ENCODE data around the gene UAP1L1. TPM values are rescaled to one million over a fixed set of nuclear protein-coding genes. Genes with fewer than 3 reads are reported as not detected.

The UAP1L1 gene
- total RNA-seq, 2 experiments from 2014 or later, result 6.7 to 7.7 TPM

DNA sequence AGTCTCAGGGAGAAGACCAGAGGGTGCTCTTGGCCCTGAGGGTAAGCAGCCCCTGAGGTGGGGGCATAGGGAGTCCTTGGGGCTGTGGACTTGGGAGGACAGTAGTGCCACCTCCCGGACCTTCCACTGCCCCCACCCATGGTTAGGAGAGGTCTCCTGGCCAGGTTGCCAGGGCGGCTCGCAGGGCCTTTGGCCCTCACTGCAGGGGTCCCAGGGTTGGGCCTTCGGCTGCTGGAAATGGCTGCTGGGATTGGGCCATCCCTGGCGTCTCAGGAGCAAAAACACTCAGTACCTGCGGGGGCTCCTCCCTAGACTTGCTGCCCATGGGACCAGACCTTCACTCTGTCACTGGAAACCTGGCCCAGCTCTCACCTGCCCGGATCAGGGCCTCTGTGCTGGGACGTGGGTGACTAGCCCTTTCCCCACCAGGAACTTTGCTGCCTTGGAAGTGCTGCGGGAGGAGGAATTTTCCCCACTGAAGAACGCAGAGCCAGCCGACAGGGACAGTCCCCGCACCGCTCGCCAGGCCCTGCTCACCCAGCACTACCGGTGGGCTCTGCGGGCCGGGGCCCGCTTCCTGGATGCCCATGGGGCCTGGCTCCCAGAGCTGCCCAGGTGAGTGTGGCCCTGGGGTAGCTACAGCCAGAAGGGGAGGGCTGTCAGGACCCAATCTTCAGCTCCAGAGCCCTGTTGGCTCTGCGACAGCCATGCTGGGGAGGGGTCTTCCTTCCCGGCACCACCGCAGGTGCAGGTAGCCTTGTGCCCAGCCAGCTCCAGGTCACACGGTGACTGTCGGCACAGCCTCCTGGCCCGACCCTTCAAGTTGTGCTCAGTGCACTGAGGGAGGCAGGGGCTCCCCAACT is 3.2 kb downstream of the UAP1L1 start:
- no peak for DNase-seq
- ChIA-PET CTCF (interaction anchor here (1.2 to 1.5 kb wide), 2 partner anchors 16 to 51 kb away, joined by 3 to 4 read pairs; no protein-coding TSS in a partner anchor), POLR2A (no interaction called here)
- H3K4me1 Mint-ChIP-seq (ENCODE audit: low read depth), result peaks cover 15% of the 10 kb centered on the region
- H3K9me3 Mint-ChIP-seq, result no peaks in the 10 kb centered on the region
- intact Hi-C loops (cut with micrococcal nuclease), result no loop called here
- H3K36me3 Mint-ChIP-seq, result no peaks in the 10 kb centered on the region
- H3K27ac Mint-ChIP-seq, result no peak overlapping the region
- H3K27me3 Mint-ChIP-seq, result no peaks in the 10 kb centered on the region
- H3K4me3 Mint-ChIP-seq, result no peak overlapping the region

DNA sequence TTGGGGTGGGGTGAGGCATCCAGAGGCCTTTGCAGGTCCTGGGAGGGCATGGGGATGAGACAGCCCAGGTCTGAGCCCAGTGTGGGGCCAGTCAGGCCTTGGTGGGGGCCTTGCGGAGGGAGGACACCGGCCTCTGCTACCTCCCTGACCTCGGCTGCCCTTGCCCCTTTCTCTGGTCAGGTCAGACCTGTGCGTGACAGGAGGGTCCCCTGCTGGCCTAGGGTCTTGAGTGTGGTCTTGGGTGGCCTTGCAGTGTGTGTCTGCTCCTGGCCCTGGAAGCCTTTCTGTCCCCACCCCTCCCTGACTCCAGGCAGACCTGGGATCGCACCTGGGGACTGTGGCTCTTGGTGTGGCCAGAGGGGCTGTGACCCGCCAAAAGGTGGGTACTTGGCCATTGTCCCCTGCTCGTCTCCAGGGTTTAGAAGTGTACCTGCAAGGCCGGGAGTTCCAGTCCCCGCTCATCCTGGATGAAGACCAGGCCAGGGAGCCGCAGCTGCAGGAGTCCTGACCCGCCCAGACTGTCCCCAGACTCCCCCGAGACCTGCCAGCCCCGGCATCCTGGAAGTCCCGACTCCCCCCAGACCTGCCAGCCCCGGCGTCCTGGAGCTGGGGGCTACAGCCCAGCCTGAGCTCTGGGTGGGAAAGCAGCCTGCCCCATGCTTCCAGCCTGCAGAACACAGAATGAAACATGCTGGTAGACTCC is 5.1 kb downstream of the UAP1L1 start:
- H3K27me3 Mint-ChIP-seq, result no peaks in the 10 kb centered on the region
- CTCF ChIA-PET, result interaction anchor here (0.8 to 4.8 kb wide), 5 partner anchors 14 to 53 kb away, joined by 3 to 35 read pairs (median 4); partner anchors contain the start of genes ABCA2, FUT7 and NPDC1
- POLR2A ChIA-PET, result interaction anchor here (1.2 kb wide), 1 partner anchor 13 kb away, joined by 4 read pairs; no protein-coding TSS in a partner anchor

GRCh38 chr9:137082925-137083290 is 5.6 kb downstream of the UAP1L1 start:
- Mint-ChIP-seq H3K4me1 (ENCODE audit: low read depth) (peaks cover 24% of the 10 kb centered on the region), H3K27ac (no peak overlapping the region), H3K4me3 (no peak overlapping the region), H3K9me3 (no peaks in the 10 kb centered on the region), H3K36me3 (no peaks in the 10 kb centered on the region), H3K27me3 (no peaks in the 10 kb centered on the region)
- intact Hi-C loops (cut with micrococcal nuclease), result no loop called here
- DNase-seq, result no peak
- ChIA-PET CTCF (interaction anchor here (4.8 to 4.9 kb wide), 2 partner anchors 14 to 53 kb away, joined by 35 to 61 read pairs; partner anchors contain the start of genes ABCA2, FUT7 and SAPCD2), POLR2A (interaction anchor here (1.2 kb wide), 1 partner anchor 13 kb away, joined by 4 read pairs; no protein-coding TSS in a partner anchor)

More for the DNA sequence above, 5.1 kb downstream of the UAP1L1 start:
- no peak for DNase-seq
- H3K4me1 Mint-ChIP-seq (ENCODE audit: low read depth), result peaks cover 19% of the 10 kb centered on the region
- no peaks in the 10 kb centered on the region for H3K36me3 Mint-ChIP-seq
- no peaks in the 10 kb centered on the region for H3K9me3 Mint-ChIP-seq
- H3K4me3 Mint-ChIP-seq, result no peak overlapping the region
- intact Hi-C loops (cut with micrococcal nuclease), result no loop called here
- no peak overlapping the region for H3K27ac Mint-ChIP-seq

GRCh38 chr9:137083394-137084004 is 6.2 kb downstream of the UAP1L1 start:
- H3K27ac Mint-ChIP-seq, result peak overlapping the region; percentile 45
- POLR2A ChIA-PET, result interaction anchor here (1.2 kb wide), 1 partner anchor 12 kb away, joined by 4 read pairs; no protein-coding TSS in a partner anchor
- no peaks in the 10 kb centered on the region for H3K27me3 Mint-ChIP-seq
- H3K4me1 Mint-ChIP-seq (ENCODE audit: low read depth), result peaks cover 30% of the 10 kb centered on the region
- peak; percentile 63 for DNase-seq
- CTCF ChIA-PET, result interaction anchor here (0.6 to 4.9 kb wide), 5 partner anchors 12 to 316 kb away, joined by 3 to 61 read pairs (median 9); partner anchors contain the start of genes ABCA2, FUT7 and SAPCD2
- intact Hi-C loops (cut with micrococcal nuclease), result no loop called here
- H3K4me3 Mint-ChIP-seq, result no peak overlapping the region
- H3K36me3 Mint-ChIP-seq, result no peaks in the 10 kb centered on the region
- no peaks in the 10 kb centered on the region for H3K9me3 Mint-ChIP-seq

GRCh38 chr9:137084526-137084925 is 7.2 kb downstream of the UAP1L1 start:
- ChIA-PET POLR2A (interaction anchor here (0.6 to 3.9 kb wide), 4 partner anchors 15 to 303 kb away, joined by 3 to 27 read pairs (median 3); partner anchors contain the start of genes RABL6, SAPCD2 and TUBB4B), CTCF (interaction anchor here (0.8 to 4.9 kb wide), 5 partner anchors 11 to 152 kb away, joined by 3 to 61 read pairs (median 9); partner anchors contain the start of genes ABCA2, FUT7 and SAPCD2)
- H3K27me3 Mint-ChIP-seq, result no peaks in the 10 kb centered on the region
- H3K4me3 Mint-ChIP-seq, result no peak overlapping the region
- no peaks in the 10 kb centered on the region for H3K9me3 Mint-ChIP-seq
- no peak overlapping the region for H3K27ac Mint-ChIP-seq
- no peaks in the 10 kb centered on the region for H3K36me3 Mint-ChIP-seq
- intact Hi-C loops (cut with micrococcal nuclease), result no loop called here
- H3K4me1 Mint-ChIP-seq (ENCODE audit: low read depth), result peaks cover 40% of the 10 kb centered on the region
- DNase-seq, result no peak

GRCh38 chr9:137085920-137086530 is 8.7 kb downstream of the UAP1L1 start:
- peak overlapping the region; percentile 85 for H3K4me3 Mint-ChIP-seq
- peaks cover 4% of the 10 kb centered on the region for H3K36me3 Mint-ChIP-seq
- ChIA-PET CTCF (interaction anchor here (0.6 to 4.9 kb wide), 12 partner anchors 10 to 153 kb away, joined by 3 to 61 read pairs (median 11); partner anchors contain the start of genes ABCA2, FUT7, NPDC1 and SAPCD2), POLR2A (interaction anchor here (0.6 to 3.9 kb wide), 17 partner anchors 9 to 359 kb away, joined by 3 to 43 read pairs (median 4); partner anchors contain the start of genes NDOR1, SAPCD2, TMEM203 and TRAF2)
- H3K9me3 Mint-ChIP-seq, result no peaks in the 10 kb centered on the region
- H3K4me1 Mint-ChIP-seq (ENCODE audit: low read depth), result peaks cover 40% of the 10 kb centered on the region
- peak; percentile 58 for DNase-seq
- intact Hi-C loops (cut with micrococcal nuclease), result loop anchor here (1.0 to 5.0 kb wide), 7 partner anchors 9 to 239 kb away; partner anchors contain the start of genes PHPT1, SAPCD2 and UAP1L1
- peak overlapping the region; percentile 92 for H3K27ac Mint-ChIP-seq
- no peaks in the 10 kb centered on the region for H3K27me3 Mint-ChIP-seq

DNA sequence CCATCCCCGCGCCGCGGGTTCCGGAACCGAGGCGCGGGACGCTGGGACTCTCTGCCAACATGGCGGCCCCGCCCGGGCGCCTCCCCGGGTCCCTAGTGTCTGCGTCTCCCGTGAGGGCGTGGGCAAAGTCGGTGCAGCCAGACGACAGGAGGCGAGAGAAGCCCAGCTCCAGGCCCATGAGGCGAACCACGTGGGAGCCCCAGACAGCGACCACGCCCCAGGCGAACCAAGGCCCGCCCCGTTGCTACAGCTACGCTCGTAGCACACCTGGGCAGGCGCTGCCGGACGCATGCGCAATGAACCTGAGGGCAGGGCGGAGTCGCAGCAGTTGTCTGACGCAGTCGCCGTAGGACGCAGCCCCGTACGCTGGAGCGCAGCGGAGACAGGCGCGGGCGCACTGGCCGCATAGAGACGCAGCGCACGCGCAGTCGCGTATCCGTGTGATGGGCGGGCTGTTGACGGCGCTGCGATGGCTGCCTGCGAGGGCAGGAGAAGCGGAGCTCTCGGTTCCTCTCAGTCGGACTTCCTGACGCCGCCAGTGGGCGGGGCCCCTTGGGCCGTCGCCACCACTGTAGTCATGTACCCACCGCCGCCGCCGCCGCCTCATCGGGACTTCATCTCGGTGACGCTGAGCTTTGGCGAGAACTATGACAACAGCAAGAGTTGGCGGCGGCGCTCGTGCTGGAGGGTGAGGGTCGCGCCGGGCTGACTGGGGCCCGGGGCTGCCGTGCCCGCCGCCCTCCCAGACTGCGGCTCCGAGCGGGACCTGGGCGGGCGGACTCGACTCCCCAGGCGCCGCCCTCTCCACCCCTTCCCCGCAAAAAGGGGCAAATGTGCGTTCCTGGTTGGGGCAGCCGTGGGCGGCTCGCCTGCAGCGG is 9.5 kb downstream of the UAP1L1 start, which contains the start of gene MAN1B1:
Gene MAN1B1, plus strand, starts transcription at position 455 of the 878 bp plus-strand sequence. Its CDS starts 15 bp downstream, at position 470.
- ChIA-PET CTCF (interaction anchor here (0.6 to 4.9 kb wide), 14 partner anchors 10 to 153 kb away, joined by 3 to 61 read pairs (median 8); partner anchors contain the start of genes ABCA2, FUT7, NPDC1 and SAPCD2), POLR2A (interaction anchor here (0.6 to 3.9 kb wide), 18 partner anchors 9 to 360 kb away, joined by 3 to 43 read pairs (median 4); partner anchors contain the start of genes NDOR1, SAPCD2, TMEM203 and TRAF2)
- peaks cover 6% of the 10 kb centered on the region for H3K36me3 Mint-ChIP-seq
- peak; percentile 100 for DNase-seq
- peaks cover 40% of the 10 kb centered on the region for H3K4me1 Mint-ChIP-seq (ENCODE audit: low read depth)
- peak within 1 kb of the TSS; percentile 92 for H3K27ac Mint-ChIP-seq
- no peaks in the 10 kb centered on the region for H3K27me3 Mint-ChIP-seq
- no peaks in the 10 kb centered on the region for H3K9me3 Mint-ChIP-seq
- H3K4me3 Mint-ChIP-seq, result peak within 1 kb of the TSS; percentile 88
- intact Hi-C loops (cut with micrococcal nuclease), result loop anchor here (1.0 to 5.0 kb wide), 8 partner anchors 9 to 239 kb away; partner anchors contain the start of genes PHPT1, SAPCD2 and UAP1L1

- Mint-ChIP-seq H3K4me3 (peak overlapping the region; percentile 88), H3K27ac (peak overlapping the region; percentile 82), H3K36me3 (peaks cover 6% of the 10 kb centered on the region), H3K27me3 (no peaks in the 10 kb centered on the region), H3K4me1 (ENCODE audit: low read depth) (peaks cover 40% of the 10 kb centered on the region), H3K9me3 (no peaks in the 10 kb centered on the region)
- ChIA-PET POLR2A (interaction anchor here (0.6 to 3.9 kb wide), 7 partner anchors 8 to 153 kb away, joined by 3 to 43 read pairs (median 11); partner anchors contain the start of genes SAPCD2 and TUBB4B), CTCF (interaction anchor here (0.6 to 4.9 kb wide), 12 partner anchors 8 to 641 kb away, joined by 3 to 61 read pairs (median 11); partner anchors contain the start of genes ABCA2, FUT7, NPDC1 and SAPCD2)
- no peak for DNase-seq
- intact Hi-C loops (cut with micrococcal nuclease), result loop anchor here (1.0 to 5.0 kb wide), 5 partner anchors 8 to 240 kb away; partner anchors contain the start of genes PHPT1 and SAPCD2
Measured at GRCh38 chr9:137087409-137087925, 10.2 kb downstream of the UAP1L1 start.

DNA sequence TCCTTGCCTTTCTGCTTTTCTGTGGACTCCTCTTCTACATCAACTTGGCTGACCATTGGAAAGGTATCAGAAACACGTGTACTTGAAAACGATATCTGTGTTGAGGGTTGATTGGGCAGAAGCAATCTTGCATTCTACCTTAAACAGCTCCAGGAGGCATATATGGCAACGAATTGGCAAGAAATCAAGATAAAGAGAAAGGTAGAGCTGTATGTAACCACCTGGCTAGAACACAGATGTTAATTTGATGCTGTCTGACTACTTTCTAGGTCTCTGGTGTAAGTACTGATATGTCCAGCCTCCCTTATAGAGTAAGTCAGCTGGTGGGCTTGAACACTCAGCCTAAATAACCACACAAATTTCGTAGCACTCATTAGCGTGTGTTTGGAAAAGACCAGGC is 10.8 kb downstream of the UAP1L1 start:
- Mint-ChIP-seq H3K4me3 (peak overlapping the region; percentile 88), H3K27ac (peak overlapping the region; percentile 82), H3K36me3 (peaks cover 9% of the 10 kb centered on the region), H3K9me3 (no peaks in the 10 kb centered on the region), H3K4me1 (ENCODE audit: low read depth) (peaks cover 40% of the 10 kb centered on the region), H3K27me3 (no peaks in the 10 kb centered on the region)
- ChIA-PET CTCF (interaction anchor here (0.6 to 3.9 kb wide), 10 partner anchors 8 to 642 kb away, joined by 3 to 26 read pairs (median 4); partner anchors contain the start of gene NPDC1), POLR2A (interaction anchor here (0.6 to 3.9 kb wide), 4 partner anchors 19 to 153 kb away, joined by 3 to 27 read pairs (median 3); partner anchors contain the start of genes SAPCD2 and TUBB4B)
- intact Hi-C loops (cut with micrococcal nuclease), result loop anchor here (5.0 kb wide), 1 partner anchor 241 kb away; the partner anchor contains the start of gene PHPT1
- DNase-seq, result no peak
